ENCODE results near the gene PCGF1.
A peak's percentile ranks its signal among the peaks of the same experiment; 100 is the strongest.

The PCGF1 gene

GRCh38 chr2:74538881-74539339 lies 31.4 kb upstream of the PCGF1 start:
- in situ Hi-C loops (cut with MboI; ENCODE audit: low pct_unique_long_range_greater_than_20kb, low sequenced_read_pairs, unreplicated experiment): no loop called here
- peak; percentile 73 for DNase-seq (ENCODE audit: low spot score)

GRCh38 chr2:74537140-74537539 lies 29.6 kb upstream of the PCGF1 start:
- in situ Hi-C loops (cut with MboI; ENCODE audit: low pct_unique_long_range_greater_than_20kb, low sequenced_read_pairs, unreplicated experiment): no loop called here
- DNase-seq (ENCODE audit: low spot score): no peak

More at GRCh38 chr2:74538881-74539339, 31.4 kb upstream of the PCGF1 start:
- no peak for TF ChIP-seq CTCF (IDR thresholded peaks at IDR 0.05; ENCODE audit: extremely low read depth, insufficient read depth, missing control alignments)

GRCh38 chr2:74536166-74536950 lies 28.9 kb upstream of the PCGF1 start:
- DNase-seq (ENCODE audit: low spot score): no peak
- in situ Hi-C loops (cut with MboI; ENCODE audit: low pct_unique_long_range_greater_than_20kb, low sequenced_read_pairs, unreplicated experiment): no loop called here
- no peak for TF ChIP-seq CTCF (IDR thresholded peaks at IDR 0.05; ENCODE audit: extremely low read depth, insufficient read depth, missing control alignments)

More at GRCh38 chr2:74537140-74537539, 29.6 kb upstream of the PCGF1 start:
- no peak for TF ChIP-seq CTCF (IDR thresholded peaks at IDR 0.05; ENCODE audit: extremely low read depth, insufficient read depth, missing control alignments)

- no peak for TF ChIP-seq CTCF (IDR thresholded peaks at IDR 0.05; ENCODE audit: extremely low read depth, insufficient read depth, missing control alignments)
- in situ Hi-C loops (cut with MboI; ENCODE audit: low pct_unique_long_range_greater_than_20kb, low sequenced_read_pairs, unreplicated experiment): no loop called here
- DNase-seq (ENCODE audit: low spot score): no peak
These were observed 28.0 kb upstream of the PCGF1 start for GRCh38 chr2:74535440-74535965.

- in situ Hi-C loops (cut with MboI; ENCODE audit: low pct_unique_long_range_greater_than_20kb, low sequenced_read_pairs, unreplicated experiment): no loop called here
- TF ChIP-seq CTCF (IDR thresholded peaks at IDR 0.05; ENCODE audit: extremely low read depth, insufficient read depth, missing control alignments): no peak
- no peak for DNase-seq (ENCODE audit: low spot score)
These were observed 26.9 kb upstream of the PCGF1 start for GRCh38 chr2:74534411-74534810.

GRCh38 chr2:74533464-74533863 lies 26.0 kb upstream of the PCGF1 start:
- TF ChIP-seq CTCF (IDR thresholded peaks at IDR 0.05; ENCODE audit: extremely low read depth, insufficient read depth, missing control alignments): no peak
- in situ Hi-C loops (cut with MboI; ENCODE audit: low pct_unique_long_range_greater_than_20kb, low sequenced_read_pairs, unreplicated experiment): no loop called here
- DNase-seq (ENCODE audit: low spot score): no peak
